ENCODE measurements around the gene RNU2-63P. TPM values are rescaled to one million over a fixed set of nuclear protein-coding genes. Genes with fewer than 3 reads are reported as not detected.

The RNU2-63P gene
- total RNA-seq: not detected

DNA sequence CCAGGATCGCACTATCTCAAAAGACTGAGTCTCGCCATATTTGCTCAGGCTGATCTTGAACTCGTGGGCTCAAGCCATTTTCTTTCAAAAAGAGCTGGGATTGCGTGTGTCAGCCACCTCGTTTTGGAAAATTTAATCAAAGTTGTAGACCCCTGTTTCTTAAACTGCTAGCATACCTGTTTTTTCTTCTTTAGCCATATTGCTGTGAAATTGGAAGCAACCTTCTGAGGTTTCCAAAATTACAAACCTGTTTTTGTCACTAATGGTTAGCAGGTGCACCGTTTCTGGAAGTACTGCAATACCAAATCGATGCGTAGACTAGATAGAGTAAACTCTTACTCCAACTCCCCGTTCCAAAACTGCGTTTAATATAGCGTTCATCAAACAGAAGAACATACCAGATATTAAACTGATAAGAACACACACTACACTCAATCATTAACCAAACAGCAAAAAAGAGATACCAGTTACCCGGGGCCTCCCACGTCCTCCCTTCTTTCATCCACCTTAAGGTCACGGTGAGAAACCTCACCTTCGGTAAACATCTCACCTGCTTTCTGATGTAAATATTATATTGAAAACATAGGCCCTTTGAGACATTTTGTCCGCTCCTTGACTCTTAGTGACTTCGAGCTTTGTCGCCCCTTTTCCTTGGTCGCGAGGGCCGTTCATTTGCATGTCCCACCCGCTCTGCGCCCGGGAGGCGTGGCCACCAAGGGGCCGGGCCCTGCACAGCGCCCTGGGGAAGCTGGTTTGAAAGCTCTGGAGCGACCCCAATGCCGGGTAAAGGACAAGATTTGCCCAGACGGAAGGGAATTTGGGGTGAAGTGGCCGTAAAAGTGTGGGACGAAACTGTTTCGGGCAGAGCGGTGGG is at the start of gene RNU2-63P:
Gene RNU2-63P, minus strand, starts transcription at position 462 of the 874 bp plus-strand sequence.
- 8 to 14% methylated on average over 15 to 33 of the region's 34 CpGs for WGBS, 2 donors (ENCODE audit: low coverage in 1 of 2)
- Histone ChIP-seq H3K36me3 (no peaks in the 10 kb centered on the region), H3K4me3 (peak within 1 kb of the TSS; percentile 46 to 61 (median 54)), H3K27me3 (no peaks in the 10 kb centered on the region), H3K4me1 (peaks cover 0 to 8% (median 6%) of the 10 kb centered on the region in 4 donors), H3K27ac (peak within 1 kb of the TSS; percentile 61 to 85 (median 82)), H3K9me3 (no peaks in the 10 kb centered on the region)
- intact Hi-C loops (cut with DNase I; ENCODE audit: low total_unique reads): no loop called here
- TF ChIP-seq POLR2AphosphoS5 (IDR thresholded peaks at IDR 0.05) (peak; percentile 51 to 96 (median 87)), POLR2A (IDR thresholded peaks at IDR 0.05) (peak; percentile 71), EP300 (IDR thresholded peaks at IDR 0.05; ENCODE audit: low read depth) (no peak)
- DNase-seq: peak; percentile 83
- in situ Hi-C loops (cut with MboI; ENCODE audit: low pct_ligation_motif_present in 1 of 4, low pct_unique_long_range_greater_than_20kb in 1 of 4, low sequenced_read_pairs in 3 of 4): no loop called here

DNA sequence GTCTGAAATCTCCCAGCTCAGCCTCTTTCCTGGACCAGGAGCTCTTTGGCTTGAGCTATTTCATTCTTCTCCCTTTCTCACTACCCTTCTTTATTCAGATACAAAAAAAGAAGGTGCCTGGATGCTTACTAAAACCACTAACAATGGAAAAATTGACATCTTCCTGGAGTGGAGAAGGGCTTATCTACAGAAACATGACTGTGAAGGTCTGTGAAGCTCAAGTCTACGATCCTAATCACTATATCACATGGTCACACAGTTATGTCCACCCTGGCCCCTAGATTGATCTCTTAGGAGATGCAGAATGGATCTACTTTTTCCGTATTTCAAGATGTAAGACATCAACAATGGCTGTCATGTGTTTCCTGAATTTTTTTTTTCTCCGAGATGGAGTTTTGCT is 44.9 kb upstream of the RNU2-63P start:
- no peak for DNase-seq
- Histone ChIP-seq H3K27me3 (no peaks in the 10 kb centered on the region), H3K27ac (no peak overlapping the region), H3K9me3 (no peaks in the 10 kb centered on the region), H3K36me3 (no peaks in the 10 kb centered on the region), H3K4me3 (no peak overlapping the region), H3K4me1 (peaks cover under 1 to 9% (median 4%) of the 10 kb centered on the region in 4 donors)
- TF ChIP-seq POLR2AphosphoS5 (IDR thresholded peaks at IDR 0.05) (no peak), CTCF (IDR thresholded peaks at IDR 0.05) (no peak), EP300 (IDR thresholded peaks at IDR 0.05; ENCODE audit: low read depth) (no peak), POLR2A (IDR thresholded peaks at IDR 0.05) (no peak)
- 82 to 92% methylated on average over 2 to 3 of the region's 3 CpGs for WGBS, 2 donors (ENCODE audit: low coverage in 1 of 2)
- intact Hi-C loops (cut with DNase I; ENCODE audit: low total_unique reads): no loop called here
- in situ Hi-C loops (cut with MboI; ENCODE audit: low pct_ligation_motif_present in 1 of 4, low pct_unique_long_range_greater_than_20kb in 1 of 4, low sequenced_read_pairs in 3 of 4): loop anchor here in 2 of 4 donors (10.0 kb wide), 2 partner anchors 84 to 94 kb away; no protein-coding TSS in a partner anchor

DNA sequence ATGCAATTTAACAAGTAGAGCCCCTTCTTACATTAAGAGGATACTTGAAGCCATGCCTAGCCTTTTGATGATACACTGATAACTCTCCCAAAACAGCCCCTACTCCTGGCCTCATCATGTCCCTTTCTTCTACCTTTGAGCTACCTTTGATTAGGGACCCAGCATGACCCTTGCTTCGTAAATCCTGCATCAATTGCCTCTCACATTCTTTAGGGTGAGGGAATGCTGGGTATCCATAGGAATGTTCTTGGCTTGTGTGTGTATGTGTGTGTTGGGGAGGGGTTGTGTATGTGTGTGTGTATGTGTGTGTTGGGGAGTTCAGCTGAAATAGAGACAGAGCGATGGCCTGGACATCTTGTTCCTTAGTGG is 44.5 kb upstream of the RNU2-63P start:
- Histone ChIP-seq H3K9me3 (no peaks in the 10 kb centered on the region), H3K4me3 (no peak overlapping the region)
- in situ Hi-C loops (cut with MboI; ENCODE audit: low pct_ligation_motif_present in 1 of 4, low pct_unique_long_range_greater_than_20kb in 1 of 4, low sequenced_read_pairs in 3 of 4): loop anchor here in 2 of 4 donors (10.0 kb wide), 2 partner anchors 84 to 94 kb away; no protein-coding TSS in a partner anchor

More for the DNA sequence above, 44.5 kb upstream of the RNU2-63P start:
- intact Hi-C loops (cut with DNase I; ENCODE audit: low total_unique reads): loop anchor here (1.0 kb wide), 1 partner anchor 98 kb away; no protein-coding TSS in a partner anchor
- Histone ChIP-seq H3K27me3 (no peaks in the 10 kb centered on the region), H3K27ac (no peak overlapping the region), H3K4me1 (peaks cover 5 to 13% (median 8%) of the 10 kb centered on the region in 4 donors), H3K36me3 (no peaks in the 10 kb centered on the region)
- no peak for TF ChIP-seq POLR2AphosphoS5 (IDR thresholded peaks at IDR 0.05)
- no peak for TF ChIP-seq EP300 (IDR thresholded peaks at IDR 0.05; ENCODE audit: low read depth)
- TF ChIP-seq CTCF (IDR thresholded peaks at IDR 0.05): no peak
- no peak for TF ChIP-seq POLR2A (IDR thresholded peaks at IDR 0.05)
- no peak for DNase-seq
- WGBS, 2 donors (ENCODE audit: low coverage in 1 of 2): 40 to 90% methylated on average over 1 to 2 of the region's 2 CpGs

Data from transverse colon (tissue), 4 donors.